Upper lobe of left lung (tissue), 4 donors: ENCODE measurements around the gene OR52E2.

Experiments used
- EP300 ChIP-seq, 4 donors: sonication (generic); formaldehyde crosslinking; IDR thresholded peaks; one replicate each; pipeline ENCODE4 v1.5.1; 2017; ENCODE audit warnings: antibody characterized with exemption in 4 of 4, control low read depth in 2 of 4
- POLR2AphosphoS5 ChIP-seq, 2 donors: sonication (generic); formaldehyde crosslinking; IDR thresholded peaks; one replicate each; pipeline ENCODE4 v1.5.1; 2017; ENCODE audit warnings: antibody characterized with exemption in 2 of 2
- TF ChIP-seq, protein P1 (sequence below), 6 experiments: fragments of 450-650 bp in 4 of 6; fragments of 200-600 bp in 2 of 6; sonication (generic) in 2 of 6; IDR thresholded peaks; one replicate each; pipeline ENCODE4 v1.5.1; 2016 to 2019; ENCODE audit warnings: antibody characterized with exemption in 6 of 6

- TF ChIP-seq, protein P1, sequence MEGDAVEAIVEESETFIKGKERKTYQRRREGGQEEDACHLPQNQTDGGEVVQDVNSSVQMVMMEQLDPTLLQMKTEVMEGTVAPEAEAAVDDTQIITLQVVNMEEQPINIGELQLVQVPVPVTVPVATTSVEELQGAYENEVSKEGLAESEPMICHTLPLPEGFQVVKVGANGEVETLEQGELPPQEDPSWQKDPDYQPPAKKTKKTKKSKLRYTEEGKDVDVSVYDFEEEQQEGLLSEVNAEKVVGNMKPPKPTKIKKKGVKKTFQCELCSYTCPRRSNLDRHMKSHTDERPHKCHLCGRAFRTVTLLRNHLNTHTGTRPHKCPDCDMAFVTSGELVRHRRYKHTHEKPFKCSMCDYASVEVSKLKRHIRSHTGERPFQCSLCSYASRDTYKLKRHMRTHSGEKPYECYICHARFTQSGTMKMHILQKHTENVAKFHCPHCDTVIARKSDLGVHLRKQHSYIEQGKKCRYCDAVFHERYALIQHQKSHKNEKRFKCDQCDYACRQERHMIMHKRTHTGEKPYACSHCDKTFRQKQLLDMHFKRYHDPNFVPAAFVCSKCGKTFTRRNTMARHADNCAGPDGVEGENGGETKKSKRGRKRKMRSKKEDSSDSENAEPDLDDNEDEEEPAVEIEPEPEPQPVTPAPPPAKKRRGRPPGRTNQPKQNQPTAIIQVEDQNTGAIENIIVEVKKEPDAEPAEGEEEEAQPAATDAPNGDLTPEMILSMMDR (IDR thresholded peaks at IDR 0.05), result no peak
- TF ChIP-seq POLR2AphosphoS5 (IDR thresholded peaks at IDR 0.05), result no peak
- no peak for TF ChIP-seq EP300 (IDR thresholded peaks at IDR 0.05)
These were observed 17.3 kb downstream of the OR52E2 start for GRCh38 chr11:5042091-5042490.
